T-cell (primary cell): Measurements from ENCODE around the gene ZNF460. TPM values are rescaled to one million over a fixed set of nuclear protein-coding genes. Genes with fewer than 3 reads are reported as not detected.

ENCODE experiments used
- ATAC-seq, 4 experiments: fragments of 200-7000 bp in 3 of 4; fragments of 150-1000 bp in 1 of 4; cut with Tn5 transposase; replicated peaks in 1 of 4; 1 replicate in 3 of 4; 2 replicates in 1 of 4; pipeline ENCODE4 v1.10.0; 2021; ENCODE audit warnings: moderate library complexity in 3 of 4, mild to moderate bottlenecking in 2 of 4, moderate number of reproducible peaks in 1 of 4
- CTCF ChIA-PET, 2 donors: fragments of 300-600 bp; sonication (Branson Sonifier 250); formaldehyde crosslinking; loops; one replicate each; lab custom pipeline; 2022; ENCODE audit warnings: antibody characterized with exemption in 2 of 2; lab: Charles Lee
- POLR2A ChIA-PET, 2 donors: fragments of 300-600 bp; sonication (Branson Sonifier 250); formaldehyde crosslinking; loops; one replicate each; lab custom pipeline; 2022; ENCODE audit warnings: antibody characterized with exemption in 2 of 2; lab: Charles Lee
- DNase-seq, 35 experiments: peaks; one replicate each; pipeline versions ENCODE4 v3.0.0 to v3.0.0-alpha.2; 2013 to 2023
- H3K27ac ChIP-seq: one replicate; pipeline ENCODE4 v1.5.1; 2013; ENCODE audit warnings: low read length
- H3K27me3 ChIP-seq, 2 experiments: replicated peaks in 1 of 2; 1 replicate in 1 of 2; 2 replicates in 1 of 2; pipeline versions ENCODE4 v1.6.1 to v1.7.0; 2013; ENCODE audit warnings: low read length in 1 of 2, mixed read lengths in 1 of 2; ENCODE audit not compliant: control insufficient read depth in 2 of 2, insufficient read depth in 2 of 2; ENCODE audit errors: extremely low read depth in 1 of 2
- H3K36me3 ChIP-seq, 2 donors: 1 replicate in 1 of 2; 2 replicates in 1 of 2; pipeline versions ENCODE4 v1.6.1 to v1.7.0; 2013; ENCODE audit warnings: low read length in 1 of 2; ENCODE audit not compliant: control insufficient read depth in 2 of 2, insufficient read depth in 1 of 2; ENCODE audit errors: extremely low read depth in 1 of 2
- H3K4me1 ChIP-seq, 2 experiments: 1 replicate in 1 of 2; 2 replicates in 1 of 2; pipeline versions ENCODE4 v1.6.1 to v1.7.0; 2013; ENCODE audit warnings: low read length in 2 of 2, mixed read lengths in 1 of 2; ENCODE audit not compliant: insufficient read depth in 2 of 2, control insufficient read depth in 1 of 2; ENCODE audit errors: extremely low read depth in 1 of 2
- H3K4me3 ChIP-seq, 2 donors: 1 replicate in 1 of 2; 2 replicates in 1 of 2; pipeline versions ENCODE4 v1.5.1 to v1.7.0; 2013; ENCODE audit warnings: mild to moderate bottlenecking in 2 of 2, low read length in 1 of 2, moderate library complexity in 1 of 2; ENCODE audit not compliant: control insufficient read depth in 1 of 2; ENCODE audit errors: extremely low read depth in 1 of 2
- H3K9me3 ChIP-seq: 2 replicates; pipeline ENCODE4 v1.7.0; 2013
- H3K27ac Mint-ChIP-seq, 2 donors: one replicate each; pipeline ENCODE4 v1.8.0; 2020 to 2021; ENCODE audit warnings: mild to moderate bottlenecking in 2 of 2, mixed read lengths in 2 of 2
- H3K27me3 Mint-ChIP-seq, 2 donors: one replicate each; pipeline ENCODE4 v1.8.0; 2021 to 2022; ENCODE audit warnings: mixed read lengths in 2 of 2
- H3K36me3 Mint-ChIP-seq: one replicate; pipeline ENCODE4 v1.8.0; 2021; ENCODE audit warnings: mixed read lengths
- H3K4me1 Mint-ChIP-seq, 3 donors: one replicate each; pipeline ENCODE4 v1.8.0; 2020 to 2022; ENCODE audit warnings: mixed read lengths in 3 of 3, mild to moderate bottlenecking in 1 of 3
- H3K4me3 Mint-ChIP-seq, 3 donors: one replicate each; pipeline ENCODE4 v1.8.0; 2020 to 2022; ENCODE audit warnings: mild to moderate bottlenecking in 3 of 3, mixed read lengths in 3 of 3, moderate library complexity in 3 of 3
- H3K9me3 Mint-ChIP-seq, 3 donors: one replicate each; pipeline ENCODE4 v1.8.0; 2020 to 2022; ENCODE audit warnings: mixed read lengths in 3 of 3
- WGBS: methylation state at CpG from one replicate; pipeline ENCODE4 v1.1.5; 2013; ENCODE audit warnings: missing lambda C conversion rate; ENCODE audit not compliant: insufficient coverage; 5-methylcytosine and 5-hydroxymethylcytosine counted together
- total RNA-seq, 35 experiments: library from RNA in 6 of 35; stranded (reverse) in 6 of 35; fragments of 120-200 nt in 1 of 35; gene quantifications; one replicate each; pipeline versions ENCODE4 v1.2.1 to v1.2.4 and lab custom pipeline; 2013 to 2026

Gene ZNF460
- total RNA-seq, 5 donors from 2014 or later (not counting 1 experiment from before 2014, with no cell fraction given) = 65.2 to 77.3 (median 66.0) TPM

DNA sequence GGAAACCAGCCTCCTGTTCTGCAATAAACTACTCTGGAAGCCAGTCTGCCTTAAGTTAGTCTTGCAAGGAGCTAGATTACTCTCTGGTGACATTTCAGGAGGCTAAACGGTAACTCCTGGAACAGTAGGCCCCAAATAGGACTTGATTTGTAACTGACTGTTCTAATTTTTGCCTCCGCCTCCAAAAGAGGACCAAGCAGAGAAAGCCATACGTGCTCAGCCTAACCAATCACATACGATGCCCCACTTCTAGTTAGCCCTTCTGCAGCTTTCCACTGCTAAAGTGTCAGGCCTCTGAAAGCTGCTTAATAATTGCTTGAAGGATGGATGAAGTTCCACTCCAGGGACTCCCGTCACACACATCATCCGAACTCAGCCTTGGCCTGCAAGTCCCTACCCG lies 39.1 kb upstream of the ZNF460 start:
- peaks cover 0 to 3% (median 2%) of the 10 kb centered on the region in 3 donors for H3K9me3 Mint-ChIP-seq
- no peaks in the 10 kb centered on the region for H3K27me3 Mint-ChIP-seq
- DNase-seq = no peak
- peaks cover 30% of the 10 kb centered on the region for H3K36me3 Mint-ChIP-seq
- H3K27me3 ChIP-seq = no peaks in the 10 kb centered on the region
- POLR2A ChIA-PET = interaction anchor here in 1 of 2 donors (0.6 to 0.7 kb wide), 2 partner anchors 62 to 137 kb away, joined by 3 read pairs; no protein-coding TSS in a partner anchor
- peak overlapping the region; percentile 87 for H3K27ac ChIP-seq
- peak overlapping the region; percentile 95 for H3K27ac Mint-ChIP-seq
- CTCF ChIA-PET = no interaction called here
- WGBS = 53% methylated on average over 4 of the region's 7 CpGs
- no peaks in the 10 kb centered on the region for H3K9me3 ChIP-seq
- peak overlapping the region; percentile 93 to 96 (median 93) for H3K4me3 Mint-ChIP-seq
- H3K4me1 ChIP-seq = peaks cover 11 to 23% of the 10 kb centered on the region in 2 experiments
- peak overlapping the region; percentile 72 to 89 for H3K4me3 ChIP-seq
- peaks cover 2 to 12% of the 10 kb centered on the region in 2 donors for H3K36me3 ChIP-seq
- no peak for ATAC-seq
- peaks cover 33 to 44% (median 41%) of the 10 kb centered on the region in 3 donors for H3K4me1 Mint-ChIP-seq

DNA sequence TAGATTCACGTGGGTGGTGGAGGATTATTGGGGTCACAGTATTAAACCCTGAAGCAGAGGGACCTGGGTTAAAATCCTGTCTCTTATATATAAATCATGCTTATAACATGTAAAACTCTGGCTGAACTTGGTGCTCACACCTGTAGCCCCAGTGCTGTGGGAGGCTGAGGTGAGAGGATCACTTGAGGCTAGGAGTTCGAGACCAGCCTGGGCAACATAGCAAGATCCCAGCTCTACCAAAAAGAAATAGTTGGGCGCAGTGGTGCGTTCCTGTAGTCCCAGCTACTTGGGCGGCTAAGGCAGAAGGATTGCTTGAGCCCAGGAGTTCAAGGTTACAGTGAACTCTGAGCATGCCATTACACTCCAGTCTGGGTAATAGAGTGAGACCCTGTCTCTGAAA lies 37.5 kb upstream of the ZNF460 start:
- Mint-ChIP-seq H3K27me3 (no peaks in the 10 kb centered on the region), H3K36me3 (peaks cover 46% of the 10 kb centered on the region), H3K4me1 (peaks cover 33 to 44% (median 41%) of the 10 kb centered on the region in 3 donors), H3K27ac (no peak overlapping the region), H3K9me3 (peaks cover 0 to 3% (median 2%) of the 10 kb centered on the region in 3 donors), H3K4me3 (peak overlapping the region in 2 of 3 donors; percentile 28 to 93)
- ChIA-PET CTCF (no interaction called here), POLR2A (interaction anchor here (0.8 to 1.1 kb wide), 2 partner anchors 9 to 47 kb away, joined by 3 read pairs; no protein-coding TSS in a partner anchor)
- H3K27me3 ChIP-seq = no peaks in the 10 kb centered on the region
- H3K27ac ChIP-seq = no peak overlapping the region
- H3K4me3 ChIP-seq = no peak overlapping the region
- H3K9me3 ChIP-seq = no peaks in the 10 kb centered on the region
- WGBS = 100% methylated on average over 4 of the region's 5 CpGs
- H3K36me3 ChIP-seq = peaks cover 10 to 28% of the 10 kb centered on the region in 2 donors
- ATAC-seq (no peak), DNase-seq (no peak)
- H3K4me1 ChIP-seq = peaks cover 11 to 23% of the 10 kb centered on the region in 2 experiments

DNA sequence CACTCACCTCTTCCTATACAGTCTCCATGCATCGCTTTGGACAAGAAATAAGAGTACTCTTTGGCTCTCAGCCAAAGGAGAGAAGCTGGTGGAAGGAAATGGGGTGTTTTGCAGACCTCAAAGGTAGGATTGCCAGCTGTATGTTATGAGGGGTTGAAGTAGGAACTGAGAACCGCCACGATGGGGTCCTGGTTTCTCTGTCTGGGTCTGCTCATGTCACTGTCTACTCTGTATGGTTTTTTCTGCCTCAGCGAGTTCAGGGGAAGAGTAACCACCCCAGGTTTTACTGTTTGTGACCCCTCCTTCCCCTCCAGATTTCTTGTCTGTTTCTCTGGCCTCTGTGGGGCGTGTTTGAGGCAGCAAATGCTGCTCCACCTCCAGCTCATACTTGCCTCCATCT lies 35.8 kb upstream of the ZNF460 start:
- H3K27ac Mint-ChIP-seq = no peak overlapping the region
- CTCF ChIA-PET = no interaction called here
- ATAC-seq (no peak), DNase-seq (no peak)
- peaks cover 33 to 44% (median 41%) of the 10 kb centered on the region in 3 donors for H3K4me1 Mint-ChIP-seq
- POLR2A ChIA-PET = no interaction called here
- peaks cover 14 to 43% of the 10 kb centered on the region in 2 donors for H3K36me3 ChIP-seq
- H3K27ac ChIP-seq = no peak overlapping the region
- H3K36me3 Mint-ChIP-seq = peaks cover 62% of the 10 kb centered on the region
- WGBS = 83% methylated on average over 2 of the region's 5 CpGs
- peaks cover 0 to 3% (median 2%) of the 10 kb centered on the region in 3 donors for H3K9me3 Mint-ChIP-seq
- no peak overlapping the region for H3K4me3 Mint-ChIP-seq
- peaks cover 11 to 23% of the 10 kb centered on the region in 2 experiments for H3K4me1 ChIP-seq
- H3K9me3 ChIP-seq = no peaks in the 10 kb centered on the region
- H3K4me3 ChIP-seq = no peak overlapping the region
- no peaks in the 10 kb centered on the region for H3K27me3 Mint-ChIP-seq
- no peaks in the 10 kb centered on the region for H3K27me3 ChIP-seq

DNA sequence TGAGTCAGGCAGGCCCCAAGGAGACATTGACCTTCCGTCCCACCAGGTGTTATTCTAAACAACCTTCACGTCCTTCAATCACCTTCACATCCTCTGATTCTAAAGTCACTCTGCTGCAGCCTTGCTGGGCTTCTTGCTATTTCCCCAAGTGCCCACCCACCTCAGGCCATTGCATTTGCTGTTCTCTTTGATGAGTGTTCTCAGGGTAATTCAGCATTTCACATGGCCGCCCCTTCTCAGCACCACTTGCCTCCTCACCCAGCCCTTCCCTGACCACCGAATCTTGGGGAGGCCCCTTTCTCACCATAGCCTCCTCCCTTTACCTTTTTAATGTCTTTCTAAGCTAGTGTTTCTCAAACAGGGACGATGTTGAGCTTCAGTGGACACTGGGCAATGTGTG lies 35.2 kb upstream of the ZNF460 start:
- Mint-ChIP-seq H3K9me3 (peaks cover 2% of the 10 kb centered on the region in 3 donors), H3K4me3 (no peak overlapping the region), H3K36me3 (peaks cover 65% of the 10 kb centered on the region), H3K27me3 (no peaks in the 10 kb centered on the region), H3K4me1 (peaks cover 29 to 44% (median 39%) of the 10 kb centered on the region in 3 donors), H3K27ac (no peak overlapping the region)
- DNase-seq = no peak
- H3K27me3 ChIP-seq = no peaks in the 10 kb centered on the region
- no peak overlapping the region for H3K27ac ChIP-seq
- peaks cover 9 to 19% of the 10 kb centered on the region in 2 experiments for H3K4me1 ChIP-seq
- no peaks in the 10 kb centered on the region for H3K9me3 ChIP-seq
- CTCF ChIA-PET = no interaction called here
- POLR2A ChIA-PET = no interaction called here
- peaks cover 14 to 45% of the 10 kb centered on the region in 2 donors for H3K36me3 ChIP-seq
- WGBS = 100% methylated on average over 1 of the region's 5 CpGs
- no peak for ATAC-seq
- H3K4me3 ChIP-seq = no peak overlapping the region

DNA sequence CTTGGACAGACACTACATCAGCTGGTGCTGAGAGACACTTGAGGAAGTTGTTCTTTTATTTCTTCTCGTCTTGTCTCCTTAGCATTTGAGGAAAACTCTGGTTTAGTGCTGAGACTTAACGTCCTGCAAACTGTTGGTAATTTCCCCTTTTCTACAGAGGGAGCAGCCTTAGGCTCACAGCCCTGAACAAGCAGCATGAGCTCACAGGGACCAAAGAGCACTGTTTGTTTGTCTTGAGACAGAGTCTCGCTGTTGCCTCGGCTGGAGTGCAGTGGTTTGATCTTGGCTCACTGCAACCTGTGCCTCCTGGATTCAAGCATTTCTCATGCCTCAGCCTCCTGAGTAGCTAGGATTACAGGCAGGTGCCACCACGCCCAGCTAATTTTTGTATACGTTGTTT lies 34.3 kb upstream of the ZNF460 start:
- peaks cover 8 to 15% of the 10 kb centered on the region in 2 experiments for H3K4me1 ChIP-seq
- DNase-seq (no peak), ATAC-seq (no peak)
- no peaks in the 10 kb centered on the region for H3K27me3 ChIP-seq
- Mint-ChIP-seq H3K36me3 (peaks cover 72% of the 10 kb centered on the region), H3K27ac (no peak overlapping the region), H3K9me3 (peaks cover 5 to 9% (median 8%) of the 10 kb centered on the region in 3 donors), H3K4me3 (no peak overlapping the region), H3K27me3 (no peaks in the 10 kb centered on the region), H3K4me1 (peaks cover 27 to 37% (median 33%) of the 10 kb centered on the region in 3 donors)
- ChIA-PET CTCF (no interaction called here), POLR2A (interaction anchor here in 1 of 2 donors (0.5 kb wide), 1 partner anchor 112 kb away, joined by 3 read pairs; no protein-coding TSS in a partner anchor)
- 95% methylated on average over 3 of the region's 6 CpGs for WGBS
- H3K36me3 ChIP-seq = peaks cover 14 to 54% of the 10 kb centered on the region in 2 donors
- H3K4me3 ChIP-seq = no peak overlapping the region
- H3K27ac ChIP-seq = no peak overlapping the region
- H3K9me3 ChIP-seq = no peaks in the 10 kb centered on the region

DNA sequence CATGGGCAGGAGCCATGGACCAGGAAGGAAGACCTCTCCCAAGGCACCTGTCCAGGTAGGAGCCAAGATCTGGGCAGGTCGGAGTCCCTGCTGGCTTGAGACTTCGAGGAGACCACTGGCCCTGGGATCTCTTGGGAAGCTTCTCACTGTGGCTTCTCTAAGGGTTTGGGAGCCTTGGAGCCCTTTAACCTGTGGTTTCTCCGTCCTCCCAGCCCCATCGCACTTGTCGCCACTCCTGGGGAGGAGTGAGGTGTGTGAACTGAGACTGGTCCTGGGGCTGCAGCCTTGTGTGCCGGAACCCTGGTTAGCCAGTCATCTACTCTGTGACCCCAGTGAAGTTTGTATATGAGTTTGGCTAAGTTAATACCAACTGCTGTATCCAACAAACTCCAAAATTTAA lies 31.6 kb upstream of the ZNF460 start:
- H3K27me3 Mint-ChIP-seq = no peaks in the 10 kb centered on the region
- H3K27me3 ChIP-seq = no peaks in the 10 kb centered on the region
- ChIA-PET CTCF (no interaction called here), POLR2A (no interaction called here)
- H3K4me1 Mint-ChIP-seq = peaks cover 8 to 16% (median 14%) of the 10 kb centered on the region in 3 donors
- H3K27ac ChIP-seq = no peak overlapping the region
- H3K4me3 ChIP-seq = no peak overlapping the region
- peaks cover 11 to 29% (median 23%) of the 10 kb centered on the region in 3 donors for H3K9me3 Mint-ChIP-seq
- no peaks in the 10 kb centered on the region for H3K9me3 ChIP-seq
- ATAC-seq (no peak), DNase-seq (no peak)
- H3K4me1 ChIP-seq = no peaks in the 10 kb centered on the region
- 100% methylated on average over 2 of the region's 6 CpGs for WGBS
- peaks cover 92% of the 10 kb centered on the region for H3K36me3 Mint-ChIP-seq
- no peak overlapping the region for H3K4me3 Mint-ChIP-seq
- peaks cover 14 to 78% of the 10 kb centered on the region in 2 donors for H3K36me3 ChIP-seq
- H3K27ac Mint-ChIP-seq = no peak overlapping the region
